Measurements from ENCODE around the gene GPR3. TPM values are rescaled to one million over a fixed set of nuclear protein-coding genes. Genes with fewer than 3 reads are reported as not detected.
"Not testable (repeated sequence)": the region's sequence is repeated elsewhere in the genome, so short reads cannot be mapped to it uniquely, and the experiment has no call there.

The GPR3 gene
- total RNA-seq, 2 experiments from 2014 or later = 0.21 TPM; not detected in 1

GRCh38 chr1:27372808-27373690, 19.4 kb upstream of the GPR3 start:
- ChIA-PET CTCF (interaction anchor here (1.1 to 2.3 kb wide), 3 partner anchors 10 to 41 kb away, joined by 3 to 6 read pairs (median 4); partner anchors contain the start of gene CD164L2), POLR2A (no interaction called here)
- peaks cover 18% of the 10 kb centered on the region for H3K4me1 Mint-ChIP-seq
- peak overlapping the region; percentile 11 for H3K27ac Mint-ChIP-seq
- H3K4me3 Mint-ChIP-seq = no peak overlapping the region
- no peaks in the 10 kb centered on the region for H3K36me3 Mint-ChIP-seq (ENCODE audit: low read depth)
- peaks cover 2% of the 10 kb centered on the region for H3K27me3 Mint-ChIP-seq
- H3K9me3 Mint-ChIP-seq = no peaks in the 10 kb centered on the region
- no peak for DNase-seq

- POLR2A ChIA-PET = interaction anchor here (0.6 kb wide), 1 partner anchor 15 kb away, joined by 9 read pairs; no protein-coding TSS in a partner anchor
- Mint-ChIP-seq H3K27ac (peak within 1 kb of the TSS; percentile 11), H3K27me3 (peaks cover 2% of the 10 kb centered on the region), H3K4me1 (peaks cover 7% of the 10 kb centered on the region), H3K4me3 (no peak within 1 kb of the TSS), H3K9me3 (no peaks in the 10 kb centered on the region), H3K36me3 (ENCODE audit: low read depth) (no peaks in the 10 kb centered on the region)
- no peak for DNase-seq
- CTCF ChIA-PET = interaction anchor here (1.4 kb wide), 1 partner anchor 17 kb away, joined by 8 read pairs; no protein-coding TSS in a partner anchor
Observed at GRCh38 chr1:27374362-27375086, 17.9 kb upstream of the GPR3 start, which contains the start of gene FCN3. Gene FCN3, minus strand, starts transcription at chr1:27374824. Its CDS starts 6 bp downstream, at chr1:27374818.

DNA sequence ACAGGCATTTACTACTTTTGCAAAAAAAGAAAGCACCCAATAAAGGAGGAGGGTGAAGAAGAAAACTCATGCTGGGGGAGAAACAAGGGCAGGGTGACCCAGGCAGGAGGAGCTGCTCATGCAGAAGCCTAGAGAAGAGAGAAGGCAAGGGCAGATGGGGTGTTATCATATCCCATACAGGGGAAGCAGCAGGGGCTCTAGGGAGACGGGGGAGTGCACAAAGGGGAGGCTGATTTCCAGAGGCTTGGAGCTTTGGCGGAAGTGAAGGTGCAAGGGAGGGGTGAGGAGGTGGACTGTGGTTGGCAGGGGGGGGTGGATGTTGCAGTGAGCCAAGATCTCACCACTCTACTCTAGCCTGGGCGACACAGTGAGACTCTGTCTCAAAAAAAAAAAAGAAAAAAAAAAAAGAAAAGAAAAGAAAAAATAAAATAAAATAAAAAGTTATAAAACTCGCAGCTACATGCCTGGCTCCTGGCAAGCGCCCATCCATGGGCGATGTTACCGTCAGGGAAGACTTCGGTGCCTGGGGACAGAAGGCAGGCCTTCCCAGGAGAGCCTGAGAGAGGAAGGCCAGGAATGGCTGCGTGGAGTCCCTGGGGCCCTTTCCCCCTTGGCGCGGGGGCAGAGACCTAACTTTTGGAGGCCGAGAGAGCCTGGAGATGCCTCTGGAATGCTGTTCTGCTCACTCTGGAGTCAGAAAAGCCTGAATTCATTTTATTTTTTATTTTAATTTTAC, 14.5 kb upstream of the GPR3 start:
- H3K36me3 Mint-ChIP-seq (ENCODE audit: low read depth) = no peaks in the 10 kb centered on the region
- POLR2A ChIA-PET = no interaction called here
- CTCF ChIA-PET = interaction anchor here (0.6 to 1.9 kb wide), 6 partner anchors 10 to 78 kb away, joined by 3 to 5 read pairs (median 4); partner anchors contain the start of gene MAP3K6

DNA sequence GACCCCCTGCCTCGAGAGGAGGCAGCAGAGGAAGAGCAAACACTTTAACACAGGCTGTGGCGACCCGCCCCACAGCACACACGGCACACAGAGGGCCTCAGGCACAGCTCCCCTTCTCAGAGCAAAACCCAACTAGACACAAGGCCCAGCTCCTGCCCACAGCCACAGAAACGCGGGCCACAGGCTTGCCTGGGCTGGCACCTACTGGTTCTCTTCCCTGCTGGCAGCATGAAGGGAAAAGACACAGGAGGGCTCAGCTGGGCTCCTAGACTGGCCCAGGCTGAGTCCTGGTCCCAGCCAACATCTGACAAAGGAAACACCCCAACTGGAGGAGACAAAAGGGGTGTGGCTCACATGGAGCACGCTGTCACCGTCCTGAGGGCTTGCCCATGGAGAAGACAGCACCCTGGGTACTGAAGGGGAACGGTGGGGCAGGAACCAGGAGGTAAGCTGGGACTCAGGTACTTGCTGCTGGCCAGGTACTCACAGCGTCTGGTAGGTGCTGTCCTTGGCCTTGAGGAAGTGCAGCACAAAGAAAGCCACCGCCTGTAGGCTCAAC, 12.8 kb upstream of the GPR3 start:
- Mint-ChIP-seq H3K4me1 (no peaks in the 10 kb centered on the region), H3K27me3 (peaks cover 5% of the 10 kb centered on the region), H3K4me3 (no peak overlapping the region), H3K9me3 (no peaks in the 10 kb centered on the region), H3K27ac (no peak overlapping the region), H3K36me3 (ENCODE audit: low read depth) (no peaks in the 10 kb centered on the region)
- CTCF ChIA-PET = interaction anchor here (0.7 to 2.1 kb wide), 3 partner anchors 8 to 22 kb away, joined by 3 to 5 read pairs (median 4); partner anchors contain the start of gene MAP3K6
- POLR2A ChIA-PET = no interaction called here
- no peak for DNase-seq

More for the DNA sequence above, 14.5 kb upstream of the GPR3 start:
- Mint-ChIP-seq H3K27me3 (peaks cover 5% of the 10 kb centered on the region), H3K27ac (no peak overlapping the region), H3K9me3 (no peaks in the 10 kb centered on the region), H3K4me1 (no peaks in the 10 kb centered on the region), H3K4me3 (no peak overlapping the region)
- no peak for DNase-seq

DNA sequence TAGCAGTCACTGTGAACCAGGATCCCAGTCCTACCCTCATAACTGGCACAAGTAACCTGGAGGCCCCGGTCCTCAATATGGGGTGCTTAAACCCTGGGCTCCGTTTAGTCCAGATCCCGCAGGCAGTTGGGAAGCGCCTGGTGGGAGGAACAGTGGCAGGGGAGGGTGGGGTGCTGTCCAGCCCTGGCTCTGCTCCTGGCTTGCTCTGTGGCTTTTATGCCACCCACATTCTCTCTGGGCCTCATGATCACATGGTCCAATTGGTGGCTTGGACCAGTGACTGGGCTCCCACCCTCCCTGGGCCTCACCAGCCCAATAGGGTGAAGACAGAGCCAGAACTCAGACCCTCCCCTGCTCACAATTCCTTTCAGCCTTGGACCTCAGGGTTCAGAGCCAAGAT, 12.2 kb upstream of the GPR3 start:
- CTCF ChIA-PET = interaction anchor here (2.1 kb wide), 1 partner anchor 23 kb away, joined by 5 read pairs; no protein-coding TSS in a partner anchor
- no peak overlapping the region for H3K27ac Mint-ChIP-seq
- no peak overlapping the region for H3K4me3 Mint-ChIP-seq
- H3K36me3 Mint-ChIP-seq (ENCODE audit: low read depth) = no peaks in the 10 kb centered on the region
- no peak for DNase-seq
- H3K9me3 Mint-ChIP-seq = no peaks in the 10 kb centered on the region
- POLR2A ChIA-PET = no interaction called here
- H3K27me3 Mint-ChIP-seq = peaks cover 5% of the 10 kb centered on the region
- no peaks in the 10 kb centered on the region for H3K4me1 Mint-ChIP-seq

DNA sequence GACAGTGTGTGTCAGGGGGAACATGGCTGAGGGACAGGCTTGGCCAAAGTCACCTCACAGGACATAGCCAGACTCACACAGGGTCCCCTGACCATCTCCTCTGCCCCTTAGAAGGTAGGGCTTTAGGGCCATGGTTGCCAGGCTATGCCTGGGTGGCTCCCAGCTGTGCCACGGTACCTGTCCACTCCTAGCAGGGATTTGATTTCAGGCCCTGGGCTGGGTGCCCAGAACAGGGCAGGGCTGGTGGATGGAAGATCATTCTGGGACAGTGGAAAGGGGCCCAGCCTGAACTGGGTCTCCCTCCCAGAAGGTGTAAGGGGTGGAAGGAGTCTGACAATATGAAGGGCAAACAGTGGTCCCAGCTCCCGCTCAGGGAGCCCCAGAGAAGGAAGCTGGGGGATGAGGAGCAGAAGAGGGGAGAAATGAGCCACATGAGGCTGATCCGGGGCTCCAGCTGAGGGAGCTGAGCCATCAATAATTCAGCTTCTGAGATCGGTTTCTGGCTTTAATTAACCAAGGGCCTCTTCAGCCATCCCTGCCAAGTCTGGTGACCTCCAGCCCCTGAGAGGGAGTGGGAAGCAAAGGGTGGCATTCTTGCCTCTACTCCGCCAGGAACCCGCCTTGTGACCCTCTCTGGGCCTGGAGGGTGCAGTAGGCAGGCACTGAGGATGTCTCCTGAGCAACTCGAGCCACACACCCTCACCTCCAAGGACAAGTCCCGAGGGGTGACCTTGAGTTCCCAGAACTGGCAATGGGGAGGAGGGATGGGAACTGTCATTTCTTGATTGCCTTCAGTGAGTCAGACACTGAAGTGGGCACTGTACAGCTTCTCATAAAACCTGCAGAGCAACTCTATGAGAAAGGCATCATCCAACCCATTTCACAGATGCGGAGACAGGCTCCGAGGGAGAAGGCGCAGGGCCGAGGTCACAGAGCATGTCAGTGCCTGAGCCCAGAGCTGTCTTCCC, 11.4 kb upstream of the GPR3 start:
- H3K4me3 Mint-ChIP-seq = no peak overlapping the region
- H3K27ac Mint-ChIP-seq = no peak overlapping the region
- H3K27me3 Mint-ChIP-seq = peaks cover 4% of the 10 kb centered on the region
- H3K36me3 Mint-ChIP-seq (ENCODE audit: low read depth) = no peaks in the 10 kb centered on the region
- no peaks in the 10 kb centered on the region for H3K4me1 Mint-ChIP-seq
- ChIA-PET POLR2A (no interaction called here), CTCF (interaction anchor here (1.8 to 2.4 kb wide), 5 partner anchors 14 to 85 kb away, joined by 5 to 8 read pairs (median 7); partner anchors contain the start of gene MAP3K6)
- no peak for DNase-seq
- H3K9me3 Mint-ChIP-seq = no peaks in the 10 kb centered on the region

DNA sequence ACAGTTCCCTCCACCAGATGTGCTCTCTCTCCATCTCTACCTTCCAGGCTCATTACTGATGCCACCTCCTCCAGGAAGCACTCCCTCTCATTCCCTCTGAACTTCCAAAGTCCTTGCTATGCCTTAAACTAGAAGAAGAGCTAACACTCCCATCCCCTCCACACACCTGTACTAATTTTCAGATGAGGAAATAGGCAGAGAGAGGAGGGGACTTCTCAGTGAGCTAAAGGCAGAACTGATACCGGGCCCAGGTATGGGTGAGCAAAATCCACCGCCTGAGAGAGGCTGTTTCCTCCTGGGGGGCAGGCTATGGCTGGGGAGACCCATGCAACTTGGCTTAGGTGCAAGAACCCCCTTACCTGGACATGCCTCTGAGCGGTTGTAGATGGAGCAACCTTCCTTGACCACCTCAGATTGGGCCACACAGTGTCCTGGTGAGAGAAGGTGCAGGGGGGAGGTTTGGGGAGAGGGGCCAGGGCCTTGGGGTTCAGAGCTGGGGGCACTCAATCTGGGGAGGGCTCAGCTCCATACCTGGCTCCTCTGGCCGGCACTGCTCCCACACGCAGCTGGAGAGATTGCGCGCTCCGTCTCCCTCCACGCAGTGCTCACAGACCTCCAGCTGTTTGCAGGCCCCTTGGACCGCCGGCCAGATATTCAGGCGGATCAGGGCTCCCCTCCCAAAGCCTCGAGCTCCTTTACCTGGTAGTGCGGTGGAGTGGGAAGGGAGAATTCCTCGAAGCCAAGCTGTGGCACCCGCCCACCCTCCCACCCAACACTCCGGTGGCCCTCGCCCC, 10.3 kb upstream of the GPR3 start:
- Mint-ChIP-seq H3K4me3 (no peak overlapping the region), H3K36me3 (ENCODE audit: low read depth) (no peaks in the 10 kb centered on the region), H3K27me3 (peaks cover 9% of the 10 kb centered on the region), H3K9me3 (no peaks in the 10 kb centered on the region), H3K27ac (no peak overlapping the region), H3K4me1 (no peaks in the 10 kb centered on the region)
- DNase-seq = no peak
- POLR2A ChIA-PET = no interaction called here
- CTCF ChIA-PET = interaction anchor here (0.5 to 2.4 kb wide), 9 partner anchors 10 to 349 kb away, joined by 3 to 8 read pairs (median 6); partner anchors contain the start of gene MAP3K6

- peak within 1 kb of the TSS; percentile 64 for H3K27ac Mint-ChIP-seq
- H3K9me3 Mint-ChIP-seq = no peaks in the 10 kb centered on the region
- peak; percentile 39 for DNase-seq
- no peaks in the 10 kb centered on the region for H3K4me1 Mint-ChIP-seq
- H3K36me3 Mint-ChIP-seq (ENCODE audit: low read depth) = no peaks in the 10 kb centered on the region
- H3K27me3 Mint-ChIP-seq = peaks cover 9% of the 10 kb centered on the region
- CTCF ChIA-PET = interaction anchor here (0.5 to 2.4 kb wide), 9 partner anchors 11 to 884 kb away, joined by 3 to 8 read pairs (median 6); partner anchors contain the start of gene MAP3K6
- POLR2A ChIA-PET = no interaction called here
- H3K4me3 Mint-ChIP-seq = no peak within 1 kb of the TSS
Observed at GRCh38 chr1:27383039-27383605, 9.3 kb upstream of the GPR3 start, which contains the start of gene CD164L2. Gene CD164L2, minus strand, starts transcription at chr1:27383333. Its CDS starts 94 bp downstream, at chr1:27383239.

- no peak for DNase-seq
- Mint-ChIP-seq H3K27me3 (peaks cover 11% of the 10 kb centered on the region), H3K27ac (no peak overlapping the region), H3K36me3 (ENCODE audit: low read depth) (no peaks in the 10 kb centered on the region), H3K4me3 (no peak overlapping the region), H3K4me1 (no peaks in the 10 kb centered on the region), H3K9me3 (no peaks in the 10 kb centered on the region)
- CTCF ChIA-PET = interaction anchor here (0.5 to 1.1 kb wide), 3 partner anchors 11 to 884 kb away, joined by 3 to 4 read pairs (median 3); no protein-coding TSS in a partner anchor
- POLR2A ChIA-PET = no interaction called here
Observed at GRCh38 chr1:27383661-27384060, 8.8 kb upstream of the GPR3 start.

DNA sequence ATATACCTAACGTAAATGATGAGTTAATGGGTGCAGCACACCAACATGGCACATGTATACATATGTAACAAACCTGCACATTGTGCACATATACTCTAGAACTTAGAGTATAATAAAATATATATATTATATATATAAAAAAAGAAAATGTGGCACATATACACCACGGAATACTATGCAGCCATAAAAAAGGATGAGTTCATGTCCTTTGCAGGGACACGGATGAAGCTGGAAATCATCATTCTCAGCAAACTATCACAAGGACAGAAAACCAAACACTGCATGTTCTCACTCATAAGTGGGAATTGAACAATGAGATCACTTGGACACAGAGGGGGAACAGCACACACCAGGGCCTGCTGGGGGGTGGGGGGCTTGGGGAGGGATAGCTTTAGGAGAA, 7.6 kb upstream of the GPR3 start:
- H3K4me1 Mint-ChIP-seq; POLR2A ChIA-PET; H3K27ac Mint-ChIP-seq; H3K36me3 Mint-ChIP-seq (ENCODE audit: low read depth); H3K4me3 Mint-ChIP-seq; H3K9me3 Mint-ChIP-seq; DNase-seq: not testable (repeated sequence)
- peaks cover 16% of the 10 kb centered on the region for H3K27me3 Mint-ChIP-seq
- CTCF ChIA-PET = interaction anchor here (1.1 kb wide), 1 partner anchor 10 kb away, joined by 4 read pairs; no protein-coding TSS in a partner anchor
